ENCODE data around the gene HMCN2. TPM values are rescaled to one million over a fixed set of nuclear protein-coding genes. Genes with fewer than 3 reads are reported as not detected.

HMCN2 gene
- total and polyA plus RNA-seq, 4 donors = 0.24 to 1.8 (median 0.29) TPM

GRCh38 chr9:130302785-130303612 lies 37.4 kb downstream of the HMCN2 start:
- Histone ChIP-seq H3K36me3 (ENCODE audit: control insufficient read depth in 4 of 4, insufficient read depth in 3 of 4, low read depth in 1 of 4, low read length in 3 of 4) (no peaks in the 10 kb centered on the region), H3K27me3 (ENCODE audit: control insufficient read depth in 4 of 4, insufficient read depth in 4 of 4, low read length in 3 of 4) (no peaks in the 10 kb centered on the region), H3K9ac (ENCODE audit: low read depth in 1 of 2, low read length in 2 of 2) (no peak overlapping the region), H3K4me3 (ENCODE audit: low read depth in 1 of 3, low read length in 3 of 3) (no peak overlapping the region), H3K27ac (ENCODE audit: low read depth in 1 of 2, low read length in 2 of 2) (no peak overlapping the region), H3K4me1 (ENCODE audit: control insufficient read depth in 4 of 4, insufficient read depth in 4 of 4, low read length in 3 of 4) (peaks cover 0 to 7% (median 4%) of the 10 kb centered on the region in 4 donors), H3K9me3 (ENCODE audit: control insufficient read depth in 4 of 4, low read length in 3 of 4) (no peaks in the 10 kb centered on the region)
- TF ChIP-seq HNF4A (conservative IDR thresholded peaks at IDR 0.05) = no peak
- TF ChIP-seq, protein P1, sequence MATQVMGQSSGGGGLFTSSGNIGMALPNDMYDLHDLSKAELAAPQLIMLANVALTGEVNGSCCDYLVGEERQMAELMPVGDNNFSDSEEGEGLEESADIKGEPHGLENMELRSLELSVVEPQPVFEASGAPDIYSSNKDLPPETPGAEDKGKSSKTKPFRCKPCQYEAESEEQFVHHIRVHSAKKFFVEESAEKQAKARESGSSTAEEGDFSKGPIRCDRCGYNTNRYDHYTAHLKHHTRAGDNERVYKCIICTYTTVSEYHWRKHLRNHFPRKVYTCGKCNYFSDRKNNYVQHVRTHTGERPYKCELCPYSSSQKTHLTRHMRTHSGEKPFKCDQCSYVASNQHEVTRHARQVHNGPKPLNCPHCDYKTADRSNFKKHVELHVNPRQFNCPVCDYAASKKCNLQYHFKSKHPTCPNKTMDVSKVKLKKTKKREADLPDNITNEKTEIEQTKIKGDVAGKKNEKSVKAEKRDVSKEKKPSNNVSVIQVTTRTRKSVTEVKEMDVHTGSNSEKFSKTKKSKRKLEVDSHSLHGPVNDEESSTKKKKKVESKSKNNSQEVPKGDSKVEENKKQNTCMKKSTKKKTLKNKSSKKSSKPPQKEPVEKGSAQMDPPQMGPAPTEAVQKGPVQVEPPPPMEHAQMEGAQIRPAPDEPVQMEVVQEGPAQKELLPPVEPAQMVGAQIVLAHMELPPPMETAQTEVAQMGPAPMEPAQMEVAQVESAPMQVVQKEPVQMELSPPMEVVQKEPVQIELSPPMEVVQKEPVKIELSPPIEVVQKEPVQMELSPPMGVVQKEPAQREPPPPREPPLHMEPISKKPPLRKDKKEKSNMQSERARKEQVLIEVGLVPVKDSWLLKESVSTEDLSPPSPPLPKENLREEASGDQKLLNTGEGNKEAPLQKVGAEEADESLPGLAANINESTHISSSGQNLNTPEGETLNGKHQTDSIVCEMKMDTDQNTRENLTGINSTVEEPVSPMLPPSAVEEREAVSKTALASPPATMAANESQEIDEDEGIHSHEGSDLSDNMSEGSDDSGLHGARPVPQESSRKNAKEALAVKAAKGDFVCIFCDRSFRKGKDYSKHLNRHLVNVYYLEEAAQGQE (IDR thresholded peaks at IDR 0.05) = no peak
- no peak for TF ChIP-seq CTCF (IDR thresholded peaks at IDR 0.05; ENCODE audit: low read depth, low read length, missing input control)
- no peak for TF ChIP-seq JUND (IDR thresholded peaks at IDR 0.05)
- TF ChIP-seq, protein P2, sequence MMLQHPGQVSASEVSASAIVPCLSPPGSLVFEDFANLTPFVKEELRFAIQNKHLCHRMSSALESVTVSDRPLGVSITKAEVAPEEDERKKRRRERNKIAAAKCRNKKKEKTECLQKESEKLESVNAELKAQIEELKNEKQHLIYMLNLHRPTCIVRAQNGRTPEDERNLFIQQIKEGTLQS (IDR thresholded peaks at IDR 0.05) = no peak
- no peak for TF ChIP-seq SP1 (IDR thresholded peaks at IDR 0.05)
- TF ChIP-seq FOXA1 (IDR thresholded peaks at IDR 0.05) = no peak
- TF ChIP-seq RAD21 (IDR thresholded peaks at IDR 0.05) = no peak
- TF ChIP-seq TAF1 (conservative IDR thresholded peaks at IDR 0.05) = no peak
- TF ChIP-seq GABPA (IDR thresholded peaks at IDR 0.05 in 1 of 2, conservative IDR thresholded peaks at IDR 0.05 in 1 of 2) = no peak
- TF ChIP-seq, protein P3, sequence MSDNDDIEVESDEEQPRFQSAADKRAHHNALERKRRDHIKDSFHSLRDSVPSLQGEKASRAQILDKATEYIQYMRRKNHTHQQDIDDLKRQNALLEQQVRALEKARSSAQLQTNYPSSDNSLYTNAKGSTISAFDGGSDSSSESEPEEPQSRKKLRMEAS (IDR thresholded peaks at IDR 0.05) = no peak
- no peak for TF ChIP-seq RXRA (IDR thresholded peaks at IDR 0.05)
- TF ChIP-seq, protein P4, sequence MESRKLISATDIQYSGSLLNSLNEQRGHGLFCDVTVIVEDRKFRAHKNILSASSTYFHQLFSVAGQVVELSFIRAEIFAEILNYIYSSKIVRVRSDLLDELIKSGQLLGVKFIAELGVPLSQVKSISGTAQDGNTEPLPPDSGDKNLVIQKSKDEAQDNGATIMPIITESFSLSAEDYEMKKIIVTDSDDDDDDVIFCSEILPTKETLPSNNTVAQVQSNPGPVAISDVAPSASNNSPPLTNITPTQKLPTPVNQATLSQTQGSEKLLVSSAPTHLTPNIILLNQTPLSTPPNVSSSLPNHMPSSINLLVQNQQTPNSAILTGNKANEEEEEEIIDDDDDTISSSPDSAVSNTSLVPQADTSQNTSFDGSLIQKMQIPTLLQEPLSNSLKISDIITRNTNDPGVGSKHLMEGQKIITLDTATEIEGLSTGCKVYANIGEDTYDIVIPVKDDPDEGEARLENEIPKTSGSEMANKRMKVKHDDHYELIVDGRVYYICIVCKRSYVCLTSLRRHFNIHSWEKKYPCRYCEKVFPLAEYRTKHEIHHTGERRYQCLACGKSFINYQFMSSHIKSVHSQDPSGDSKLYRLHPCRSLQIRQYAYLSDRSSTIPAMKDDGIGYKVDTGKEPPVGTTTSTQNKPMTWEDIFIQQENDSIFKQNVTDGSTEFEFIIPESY (IDR thresholded peaks at IDR 0.05) = no peak
- TF ChIP-seq FOXA2 (IDR thresholded peaks at IDR 0.05) = no peak
- TF ChIP-seq YY1 (IDR thresholded peaks at IDR 0.05) = no peak
- TF ChIP-seq EGR1 (IDR thresholded peaks at IDR 0.05; ENCODE audit: low read depth in 2 of 2) = no peak
- TF ChIP-seq NR2F2 (IDR thresholded peaks at IDR 0.05) = no peak
- no peak for DNase-seq (ENCODE audit: low spot score)
- WGBS = 92% methylated on average over 23 of the region's 23 CpGs

Data from liver (tissue), 9 donors.